PC-3 (cell line): ENCODE measurements around the gene UBL4A. TPM values are rescaled to one million over a fixed set of nuclear protein-coding genes. Genes with fewer than 3 reads are reported as not detected.

Experiments
- ATAC-seq: fragments of 200-7000 bp; cut with Tn5 transposase; 2 replicates; pipeline ENCODE4 v1.9.1; 2020; ENCODE audit warnings: mild to moderate bottlenecking, moderate library complexity
- BruUV-seq: library from RNA; stranded (reverse); fragments of 400-500 nt; replicated peaks from 2 replicates; lab custom pipeline; 2021; lab: Mats Ljungman, UMichigan
- CTCF ChIA-PET: fragments of 300-600 bp; sonication (Branson Sonifier 250); formaldehyde crosslinking; loops from one replicate; lab custom pipeline; 2022; ENCODE audit warnings: antibody characterized with exemption; lab: Charles Lee
- POLR2A ChIA-PET: fragments of 300-600 bp; sonication (Branson Sonifier 250); formaldehyde crosslinking; loops from one replicate; lab custom pipeline; 2022; ENCODE audit warnings: antibody characterized with exemption; ENCODE audit not compliant: unreplicated experiment; lab: Charles Lee
- DNase-seq: peaks from one replicate; pipeline ENCODE4 v3.0.0-alpha.2; 2015
- H2AFZ ChIP-seq: fragments of 300-600 bp; sonication (generic); 2 replicates; pipeline ENCODE4 v1.6.0; 2016; ENCODE audit warnings: antibody characterized with exemption, low read length
- H3F3A ChIP-seq: fragments of 300-600 bp; sonication (generic); one replicate; pipeline ENCODE4 v1.6.0; 2017; ENCODE audit warnings: antibody characterized with exemption, low read length, control low read depth, mild to moderate bottlenecking; ENCODE audit not compliant: unreplicated experiment
- H3K27ac ChIP-seq: fragments of 300-600 bp; sonication (generic); 2 replicates; pipeline ENCODE4 v1.5.1; 2016; ENCODE audit warnings: mild to moderate bottlenecking, low read length
- H3K27me3 ChIP-seq: fragments of 300-600 bp; sonication (generic); 2 replicates; pipeline ENCODE4 v1.6.1; 2016; ENCODE audit warnings: low read length, mixed read lengths
- H3K36me3 ChIP-seq: fragments of 300-600 bp; sonication (generic); 2 replicates; pipeline ENCODE4 v1.6.1; 2016; ENCODE audit warnings: low read depth, mixed run types, low read length, mixed read lengths
- H3K4me1 ChIP-seq: fragments of 300-600 bp; sonication (generic); 2 replicates; pipeline ENCODE4 v1.5.1; 2016; ENCODE audit warnings: low read length; ENCODE audit not compliant: insufficient read depth
- H3K4me2 ChIP-seq: fragments of 300-600 bp; sonication (generic); 2 replicates; pipeline ENCODE4 v1.6.0; 2016; ENCODE audit warnings: low read length
- H3K4me3 ChIP-seq: fragments of 300-600 bp; sonication (generic); 2 replicates; pipeline ENCODE4 v1.5.1; 2016; ENCODE audit warnings: mild to moderate bottlenecking, low read length, mixed read lengths
- H3K79me2 ChIP-seq: fragments of 300-600 bp; sonication (generic); 2 replicates; pipeline ENCODE4 v1.6.1; 2017; ENCODE audit warnings: low read length, mixed read lengths
- H3K9ac ChIP-seq: fragments of 300-600 bp; sonication (generic); 2 replicates; pipeline ENCODE4 v1.6.0; 2016; ENCODE audit warnings: mild to moderate bottlenecking, low read length
- H3K9me2 ChIP-seq: fragments of 300-600 bp; sonication (generic); replicated peaks from 2 replicates; pipeline ENCODE4 v1.6.1; 2016; ENCODE audit warnings: mixed run types, low read length, mixed read lengths
- H3K9me3 ChIP-seq: fragments of 300-600 bp; sonication (generic); 2 replicates; pipeline ENCODE4 v1.6.1; 2016; ENCODE audit warnings: low read length, mixed read lengths
- H4K20me1 ChIP-seq: fragments of 300-600 bp; sonication (generic); 2 replicates; pipeline ENCODE4 v1.6.1; 2016; ENCODE audit warnings: low read length, mixed read lengths
- CTCF ChIP-seq: fragments of 300-600 bp; sonication (generic); conservative IDR thresholded peaks from 2 replicates; pipeline ENCODE4 v1.5.1; 2017; ENCODE audit warnings: antibody characterized with exemption, low read depth, mild to moderate bottlenecking, low read length
- EZH2 ChIP-seq: fragments of 300-600 bp; sonication (generic); IDR thresholded peaks from one replicate; pipeline ENCODE4 v1.6.1; 2017; ENCODE audit warnings: antibody characterized with exemption, mild to moderate bottlenecking, low read length; ENCODE audit not compliant: unreplicated experiment
- EZH2phosphoT487 ChIP-seq: fragments of 300-600 bp; sonication (generic); IDR thresholded peaks from 2 replicates; pipeline ENCODE4 v1.6.1; 2018; ENCODE audit warnings: mild to moderate bottlenecking, antibody characterized with exemption, low read length, borderline replicate concordance
- intact Hi-C: fragments of 100-400 bp; cut with micrococcal nuclease; formaldehyde crosslinking; loops from 2 replicates; pipeline ENCODE4 v1.9.0; 2023
- total RNA-seq: library from RNA; depleted of rRNA; stranded (reverse); fragments of >200 nt; gene quantifications from 2 replicates; pipeline ENCODE4 v1.2.3, GENCODE V29; 2014

The UBL4A gene
- total RNA-seq, 1 experiment from 2014 or later: 92.3 TPM

GRCh38 chrX:154490021-154490413 lies 3.6 kb upstream of the UBL4A start:
- Histone ChIP-seq H3K4me2 (peak overlapping the region; percentile 87), H3K9ac (peak overlapping the region; percentile 76), H3K9me2 (no peaks in the 10 kb centered on the region), H3K36me3 (peaks cover 4% of the 10 kb centered on the region; the same call in 1 of the 2 replicates), H3F3A (no peaks in the 10 kb centered on the region), H3K4me1 (peaks cover 23% of the 10 kb centered on the region), H3K9me3 (no peaks in the 10 kb centered on the region), H3K27ac (peak overlapping the region; percentile 36; the same call in 1 of the 2 replicates), H3K79me2 (peaks cover 39% of the 10 kb centered on the region), H3K4me3 (peak overlapping the region; percentile 78), H3K27me3 (no peaks in the 10 kb centered on the region), H2AFZ (peak overlapping the region; percentile 42; the same call in 1 of the 2 replicates), H4K20me1 (no peaks in the 10 kb centered on the region)
- POLR2A ChIA-PET: interaction anchor here (0.5 to 0.7 kb wide), 3 partner anchors 11 to 272 kb away, joined by 3 to 6 read pairs (median 4); partner anchors contain the start of genes DKC1 and LAGE3
- TF ChIP-seq CTCF (no peak), EZH2 (no peak), EZH2phosphoT487 (no peak)
- intact Hi-C loops: no loop called here
- peak; percentile 38 for DNase-seq
- no TSS peak for BruUV-seq
- peak; percentile 6 for ATAC-seq
- CTCF ChIA-PET: interaction anchor here (0.6 to 0.9 kb wide), 2 partner anchors 37 to 192 kb away, joined by 3 to 4 read pairs; no protein-coding TSS in a partner anchor

- peaks cover 47% of the 10 kb centered on the region for H3K79me2 ChIP-seq
- H3F3A ChIP-seq: no peaks in the 10 kb centered on the region
- H2AFZ ChIP-seq: no peak overlapping the region
- peaks cover 31% of the 10 kb centered on the region for H3K4me1 ChIP-seq
- POLR2A ChIA-PET: interaction anchor here (0.5 kb wide), 1 partner anchor 79 kb away, joined by 5 read pairs; no protein-coding TSS in a partner anchor
- DNase-seq (no peak), ATAC-seq (no peak)
- peak overlapping the region; percentile 78 for H3K4me3 ChIP-seq
- no peak overlapping the region for H3K27ac ChIP-seq
- H3K9me2 ChIP-seq: no peaks in the 10 kb centered on the region
- no peak for TF ChIP-seq EZH2
- no peak for TF ChIP-seq CTCF
- TF ChIP-seq EZH2phosphoT487: no peak
- H3K27me3 ChIP-seq: no peaks in the 10 kb centered on the region
- H3K36me3 ChIP-seq: peaks cover 11% of the 10 kb centered on the region
- no peaks in the 10 kb centered on the region for H3K9me3 ChIP-seq
- no peak overlapping the region for H3K9ac ChIP-seq
- H3K4me2 ChIP-seq: peak overlapping the region; percentile 87
- CTCF ChIA-PET: no interaction called here
- intact Hi-C loops: no loop called here
- BruUV-seq: no TSS peak
- no peaks in the 10 kb centered on the region for H4K20me1 ChIP-seq
Observed at GRCh38 chrX:154489182-154489581, 2.8 kb upstream of the UBL4A start.

- no peak for TF ChIP-seq EZH2
- TF ChIP-seq CTCF: no peak
- TF ChIP-seq EZH2phosphoT487: no peak
- DNase-seq: no peak
- Histone ChIP-seq H3F3A (no peaks in the 10 kb centered on the region), H3K27me3 (no peaks in the 10 kb centered on the region), H3K9me3 (no peaks in the 10 kb centered on the region), H3K9me2 (no peaks in the 10 kb centered on the region), H4K20me1 (no peaks in the 10 kb centered on the region), H2AFZ (no peak overlapping the region), H3K36me3 (peaks cover 15% of the 10 kb centered on the region), H3K4me1 (peaks cover 34% of the 10 kb centered on the region), H3K79me2 (peaks cover 52% of the 10 kb centered on the region), H3K27ac (no peak overlapping the region), H3K4me3 (no peak overlapping the region; the same call in 1 of the 2 replicates), H3K4me2 (peak overlapping the region; percentile 87; the same call in 1 of the 2 replicates), H3K9ac (no peak overlapping the region)
- BruUV-seq: no TSS peak
- no peak for ATAC-seq
- CTCF ChIA-PET: no interaction called here
- POLR2A ChIA-PET: no interaction called here
- intact Hi-C loops: no loop called here
Observed at GRCh38 chrX:154488336-154489075, 2.1 kb upstream of the UBL4A start.
